H9 (cell line): ENCODE measurements around the gene CUEDC1. TPM values are rescaled to one million over a fixed set of nuclear protein-coding genes. Genes with fewer than 3 reads are reported as not detected.

Experiments used
- DNase-seq: peaks from one replicate; pipeline ENCODE4 v3.0.0-alpha.2; 2017
- H2AFZ ChIP-seq: one replicate; pipeline ENCODE4 v1.6.1; 2013; ENCODE audit warnings: mild to moderate bottlenecking, low read length, control low read depth, moderate library complexity
- H2AK5ac ChIP-seq: 2 replicates; pipeline ENCODE4 v1.6.1; 2013; ENCODE audit warnings: low read length, control low read depth, mixed read lengths; ENCODE audit not compliant: insufficient read length
- H2BK120ac ChIP-seq: one replicate; pipeline ENCODE4 v1.6.1; 2013; ENCODE audit warnings: low read depth, mild to moderate bottlenecking, low read length, control low read depth, inconsistent platforms; ENCODE audit not compliant: poor library complexity, severe bottlenecking
- H2BK12ac ChIP-seq: 2 replicates; pipeline ENCODE4 v1.6.1; 2013; ENCODE audit warnings: low read length, control low read depth, mixed read lengths, low read depth; ENCODE audit not compliant: insufficient read length
- H2BK15ac ChIP-seq: 2 replicates; pipeline ENCODE4 v1.6.1; 2013; ENCODE audit warnings: low read depth, low read length, control low read depth
- H2BK20ac ChIP-seq: one replicate; pipeline ENCODE4 v1.6.1; 2013; ENCODE audit warnings: low read depth, mild to moderate bottlenecking, low read length, control low read depth, inconsistent platforms; ENCODE audit not compliant: poor library complexity, severe bottlenecking
- H2BK5ac ChIP-seq: 2 replicates; pipeline ENCODE4 v1.6.1; 2013; ENCODE audit warnings: low read length, control low read depth, mixed read lengths; ENCODE audit not compliant: insufficient read length
- H3K14ac ChIP-seq: 2 replicates; pipeline ENCODE4 v1.6.1; 2013; ENCODE audit warnings: low read length, control low read depth; ENCODE audit not compliant: insufficient read depth
- H3K18ac ChIP-seq: 2 replicates; pipeline ENCODE4 v1.6.1; 2013; ENCODE audit warnings: low read depth, mild to moderate bottlenecking, mixed read lengths, low read length, control low read depth; ENCODE audit not compliant: insufficient read length
- H3K23ac ChIP-seq: 2 replicates; pipeline ENCODE4 v1.6.1; 2013; ENCODE audit warnings: low read length, control low read depth, mixed read lengths, low read depth; ENCODE audit not compliant: insufficient read length
- H3K23me2 ChIP-seq: 2 replicates; pipeline ENCODE4 v1.6.1; 2013; ENCODE audit warnings: low read depth, mild to moderate bottlenecking, mixed read lengths, low read length, control low read depth; ENCODE audit not compliant: insufficient read length, poor library complexity, severe bottlenecking
- H3K27ac ChIP-seq: 2 replicates; pipeline ENCODE4 v1.5.1; 2013; ENCODE audit warnings: low read length, control low read depth, mixed read lengths, low read depth; ENCODE audit not compliant: insufficient read length
- H3K27me3 ChIP-seq: 2 replicates; pipeline ENCODE4 v1.6.1; 2013; ENCODE audit warnings: low read length, control low read depth, inconsistent platforms; ENCODE audit not compliant: insufficient read depth
- H3K4ac ChIP-seq: 2 replicates; pipeline ENCODE4 v1.6.1; 2013; ENCODE audit warnings: low read depth, mild to moderate bottlenecking, control low read depth, inconsistent platforms, low read length, moderate library complexity
- H3K4me1 ChIP-seq: 2 replicates; pipeline ENCODE4 v1.6.1; 2013; ENCODE audit warnings: low read length, control low read depth, inconsistent platforms; ENCODE audit not compliant: insufficient read depth
- H3K4me2 ChIP-seq: 2 replicates; pipeline ENCODE4 v1.6.1; 2013; ENCODE audit warnings: low read length, control low read depth, mixed read lengths; ENCODE audit not compliant: insufficient read length, insufficient read depth
- H3K56ac ChIP-seq: 2 replicates; pipeline ENCODE4 v1.6.1; 2013; ENCODE audit warnings: low read depth, mild to moderate bottlenecking, mixed read lengths, low read length, control low read depth; ENCODE audit not compliant: insufficient read length
- H3K79me1 ChIP-seq: 2 replicates; pipeline ENCODE4 v1.6.1; 2013; ENCODE audit warnings: low read depth, mild to moderate bottlenecking, moderate library complexity, low read length, control low read depth, inconsistent platforms; ENCODE audit not compliant: insufficient read depth, poor library complexity, severe bottlenecking
- H3K79me2 ChIP-seq: 2 replicates; pipeline ENCODE4 v1.6.1; 2013; ENCODE audit warnings: low read length, control low read depth, inconsistent platforms; ENCODE audit not compliant: insufficient read depth
- H3K9ac ChIP-seq: 2 replicates; pipeline ENCODE4 v1.6.1; 2013; ENCODE audit warnings: low read length, control low read depth, mixed read lengths; ENCODE audit not compliant: insufficient read length; ENCODE audit errors: extremely low read depth
- H3K9me3 ChIP-seq: one replicate; pipeline ENCODE4 v1.6.1; 2013; ENCODE audit warnings: low read depth, low read length, inconsistent platforms; ENCODE audit not compliant: control insufficient read depth
- H3T11ph ChIP-seq: one replicate; pipeline ENCODE4 v1.6.1; 2013; ENCODE audit warnings: mild to moderate bottlenecking, low read length, control low read depth, inconsistent platforms
- H4K20me1 ChIP-seq: one replicate; pipeline ENCODE4 v1.6.1; 2013; ENCODE audit not compliant: control insufficient read depth, insufficient read length, insufficient read depth
- H4K5ac ChIP-seq: 2 replicates; pipeline ENCODE4 v1.6.1; 2013; ENCODE audit warnings: low read depth, mild to moderate bottlenecking, mixed read lengths, low read length, control low read depth; ENCODE audit not compliant: insufficient read length
- H4K8ac ChIP-seq: replicated peaks from 2 replicates; pipeline ENCODE4 v1.6.1; 2013; ENCODE audit warnings: low read length, control low read depth, mixed read lengths, low read depth; ENCODE audit not compliant: insufficient read length
- H4K91ac ChIP-seq: 2 replicates; pipeline ENCODE4 v1.6.1; 2013; ENCODE audit warnings: low read depth, mild to moderate bottlenecking, moderate library complexity, mixed read lengths, low read length, control low read depth; ENCODE audit not compliant: insufficient read length
- H3K27ac Mint-ChIP-seq, 3 experiments: 2 replicates in 2 of 3; 3 replicates in 1 of 3; pipeline ENCODE4 v1.8.0; 2020 to 2021; ENCODE audit warnings: mixed read lengths in 3 of 3, mild to moderate bottlenecking in 1 of 3, moderate library complexity in 1 of 3
- H3K27me3 Mint-ChIP-seq: 2 replicates; pipeline ENCODE4 v1.8.0; 2021; ENCODE audit warnings: low read depth, mild to moderate bottlenecking, moderate library complexity, mixed read lengths
- H3K36me3 Mint-ChIP-seq, 3 experiments: 2 replicates in 2 of 3; 3 replicates in 1 of 3; pipeline ENCODE4 v1.8.0; 2020 to 2021; ENCODE audit warnings: low read depth in 3 of 3, mixed read lengths in 3 of 3; ENCODE audit not compliant: insufficient read depth in 1 of 3
- H3K4me1 Mint-ChIP-seq, 2 experiments: 2 replicates each; pipeline ENCODE4 v1.8.0; 2020; ENCODE audit warnings: mixed read lengths in 2 of 2
- H3K4me3 Mint-ChIP-seq, 2 experiments: 2 replicates in 1 of 2; 3 replicates in 1 of 2; pipeline ENCODE4 v1.8.0; 2020 to 2021; ENCODE audit warnings: mild to moderate bottlenecking in 2 of 2, mixed read lengths in 2 of 2, moderate library complexity in 1 of 2
- H3K9me3 Mint-ChIP-seq, 2 experiments: 2 replicates in 1 of 2; 3 replicates in 1 of 2; pipeline ENCODE4 v1.8.0; 2020; ENCODE audit warnings: mild to moderate bottlenecking in 2 of 2, mixed read lengths in 2 of 2, moderate library complexity in 1 of 2
- WGBS: extraction: QIAGEN DNeasy Blood & Tissue Kit; methylation state at CpG from one replicate; pipeline ENCODE4 v1.1.7; 2013; ENCODE audit warnings: missing lambda C conversion rate, low lambda C conversion rate, mixed read lengths; ENCODE audit not compliant: insufficient read length; ENCODE audit errors: extremely low coverage; 5-methylcytosine and 5-hydroxymethylcytosine counted together
- total RNA-seq: library from RNA; stranded (reverse); gene quantifications from 2 replicates; pipeline ENCODE4 v1.2.1, GENCODE V29; 2021
- TF ChIP-seq, protein P1 (sequence below): fragments of 200-600 bp; sonication (generic); conservative IDR thresholded peaks from 3 replicates; pipeline ENCODE4 v1.8.0; 2021; ENCODE audit warnings: antibody characterized with exemption, mild to moderate bottlenecking

Gene CUEDC1
- total RNA-seq, 1 experiment from 2014 or later = 7.3 TPM

DNA sequence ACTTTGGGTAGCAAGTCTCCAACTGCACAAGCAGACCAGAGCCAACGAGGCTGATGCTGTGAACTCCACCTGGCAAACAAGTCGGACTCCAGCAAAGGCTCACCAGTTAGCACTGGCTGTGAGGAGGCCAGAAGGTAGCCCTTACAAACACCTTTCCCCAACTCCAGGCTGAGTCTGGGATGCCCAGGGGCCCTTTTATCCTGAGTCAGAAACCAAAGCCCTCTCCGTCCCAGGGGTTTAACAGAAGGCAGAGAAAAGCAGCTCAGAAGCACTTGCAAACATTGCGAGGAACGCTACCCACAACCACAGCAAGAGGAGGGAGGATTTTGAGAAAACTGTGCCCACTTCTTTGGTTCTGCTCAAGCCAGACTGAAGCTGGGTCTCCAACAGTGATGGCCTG, 25.0 kb downstream of the CUEDC1 start:
- no peak overlapping the region for H3K14ac ChIP-seq
- TF ChIP-seq, protein P1, sequence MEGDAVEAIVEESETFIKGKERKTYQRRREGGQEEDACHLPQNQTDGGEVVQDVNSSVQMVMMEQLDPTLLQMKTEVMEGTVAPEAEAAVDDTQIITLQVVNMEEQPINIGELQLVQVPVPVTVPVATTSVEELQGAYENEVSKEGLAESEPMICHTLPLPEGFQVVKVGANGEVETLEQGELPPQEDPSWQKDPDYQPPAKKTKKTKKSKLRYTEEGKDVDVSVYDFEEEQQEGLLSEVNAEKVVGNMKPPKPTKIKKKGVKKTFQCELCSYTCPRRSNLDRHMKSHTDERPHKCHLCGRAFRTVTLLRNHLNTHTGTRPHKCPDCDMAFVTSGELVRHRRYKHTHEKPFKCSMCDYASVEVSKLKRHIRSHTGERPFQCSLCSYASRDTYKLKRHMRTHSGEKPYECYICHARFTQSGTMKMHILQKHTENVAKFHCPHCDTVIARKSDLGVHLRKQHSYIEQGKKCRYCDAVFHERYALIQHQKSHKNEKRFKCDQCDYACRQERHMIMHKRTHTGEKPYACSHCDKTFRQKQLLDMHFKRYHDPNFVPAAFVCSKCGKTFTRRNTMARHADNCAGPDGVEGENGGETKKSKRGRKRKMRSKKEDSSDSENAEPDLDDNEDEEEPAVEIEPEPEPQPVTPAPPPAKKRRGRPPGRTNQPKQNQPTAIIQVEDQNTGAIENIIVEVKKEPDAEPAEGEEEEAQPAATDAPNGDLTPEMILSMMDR = no peak
- no peak overlapping the region for H3K4me3 Mint-ChIP-seq
- no peaks in the 10 kb centered on the region for H3K79me1 ChIP-seq
- H3K79me2 ChIP-seq = no peaks in the 10 kb centered on the region
- no peak overlapping the region for H4K5ac ChIP-seq
- no peak overlapping the region for H3T11ph ChIP-seq
- H2BK120ac ChIP-seq = no peak overlapping the region
- no peak overlapping the region for H2BK15ac ChIP-seq
- peaks cover 60% of the 10 kb centered on the region for H3K27me3 Mint-ChIP-seq
- H2BK20ac ChIP-seq = no peak overlapping the region
- no peak overlapping the region for H3K27ac Mint-ChIP-seq
- no peak overlapping the region for H2AFZ ChIP-seq
- H3K18ac ChIP-seq = no peak overlapping the region
- H3K4me1 Mint-ChIP-seq = peaks cover 28 to 55% of the 10 kb centered on the region in 2 experiments
- no peak overlapping the region for H3K23ac ChIP-seq
- H4K8ac ChIP-seq = no peak overlapping the region
- no peak overlapping the region for H3K4me2 ChIP-seq
- H4K91ac ChIP-seq = no peak overlapping the region
- H3K4ac ChIP-seq = no peak overlapping the region
- no peaks in the 10 kb centered on the region for H4K20me1 ChIP-seq
- H3K9me3 ChIP-seq = no peaks in the 10 kb centered on the region
- H3K27ac ChIP-seq = no peak overlapping the region
- H3K36me3 Mint-ChIP-seq = no peaks in the 10 kb centered on the region; a peak in 1 of 7 replicates
- no peak for DNase-seq
- H3K9me3 Mint-ChIP-seq = no peaks in the 10 kb centered on the region
- no peaks in the 10 kb centered on the region for H3K23me2 ChIP-seq
- no peak overlapping the region for H2BK5ac ChIP-seq
- no peak overlapping the region for H2BK12ac ChIP-seq
- no peak overlapping the region for H2AK5ac ChIP-seq
- H3K4me1 ChIP-seq = no peaks in the 10 kb centered on the region; the same call in 1 of the 2 replicates
- no peak overlapping the region for H3K9ac ChIP-seq
- no CpG with 5 or more reads among the region's 5 CpGs for WGBS
- H3K27me3 ChIP-seq = no peaks in the 10 kb centered on the region; the same call in 1 of the 2 replicates
- no peak overlapping the region for H3K56ac ChIP-seq
